Stimulated activated CD4-positive, alpha-beta T cell treated with anti-CD3 and anti-CD28 coated beads, Interleukin-12 subunit alpha, Interleukin-12 subunit beta, amount 100 ng/mL, for 4 hours (primary cell): ENCODE measurements around the gene TLE4.
"Not testable (repeated sequence)": the region's sequence is repeated elsewhere in the genome, so short reads cannot be mapped to it uniquely, and the experiment has no call there.

Experiments
- DNase-seq: peaks from one replicate; pipeline ENCODE4 v3.0.0-alpha.2; 2020

The TLE4 gene

DNA sequence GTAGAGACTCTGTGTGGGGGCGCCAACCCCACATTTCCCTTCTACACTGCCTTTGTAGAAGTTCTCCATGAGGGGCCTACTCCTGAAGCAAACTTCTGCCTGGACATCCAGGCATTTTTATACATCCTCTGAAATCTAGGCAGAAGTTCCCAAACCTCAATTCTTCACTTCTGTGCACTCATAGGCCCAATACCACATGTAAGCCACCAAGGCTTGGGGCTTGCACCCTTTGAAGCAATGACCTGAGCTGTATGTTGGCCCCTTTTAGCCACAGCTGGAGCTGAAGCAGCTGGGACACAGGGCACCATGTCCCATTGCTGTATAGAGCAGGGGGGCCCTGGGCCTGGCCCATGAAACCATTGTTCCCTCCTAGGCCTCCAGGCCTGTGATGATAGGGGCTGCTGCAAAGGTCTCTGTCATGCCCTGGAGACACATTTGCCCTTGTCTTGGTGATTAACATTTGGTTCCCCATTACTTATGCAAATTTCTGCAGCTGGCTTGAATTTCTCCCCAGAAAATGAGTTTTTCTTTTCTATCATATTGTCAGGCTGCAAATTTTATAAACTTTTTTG lies 180.2 kb downstream of the TLE4 start:
- DNase-seq, result not testable (repeated sequence)

DNA sequence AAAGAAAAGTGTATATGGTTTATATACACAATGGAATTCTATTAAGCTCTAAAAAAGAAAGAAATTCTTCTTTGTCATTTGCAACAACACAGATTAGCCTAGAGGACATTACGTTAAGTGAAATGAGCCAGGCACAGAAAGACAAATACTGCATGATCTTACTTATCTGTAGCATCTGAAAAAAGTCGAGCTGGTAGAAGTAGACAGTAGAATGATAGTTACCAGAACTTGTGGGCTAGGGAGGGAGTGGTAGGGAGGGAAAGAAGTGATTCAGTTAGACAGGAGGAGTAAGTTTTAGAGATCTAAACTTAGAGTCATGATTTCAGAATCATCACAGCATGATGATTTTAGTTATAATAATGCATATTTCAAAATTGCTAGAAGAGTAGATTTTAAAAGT lies 184.6 kb downstream of the TLE4 start:
- DNase-seq, result no peak

- no peak for DNase-seq
These were observed 185.3 kb downstream of the TLE4 start for GRCh38 chr9:79757074-79757473.

- DNase-seq, result no peak
These were observed 186.3 kb downstream of the TLE4 start for GRCh38 chr9:79757881-79758669.

- DNase-seq, result no peak
These were observed 187.7 kb downstream of the TLE4 start for GRCh38 chr9:79759460-79759859.

DNA sequence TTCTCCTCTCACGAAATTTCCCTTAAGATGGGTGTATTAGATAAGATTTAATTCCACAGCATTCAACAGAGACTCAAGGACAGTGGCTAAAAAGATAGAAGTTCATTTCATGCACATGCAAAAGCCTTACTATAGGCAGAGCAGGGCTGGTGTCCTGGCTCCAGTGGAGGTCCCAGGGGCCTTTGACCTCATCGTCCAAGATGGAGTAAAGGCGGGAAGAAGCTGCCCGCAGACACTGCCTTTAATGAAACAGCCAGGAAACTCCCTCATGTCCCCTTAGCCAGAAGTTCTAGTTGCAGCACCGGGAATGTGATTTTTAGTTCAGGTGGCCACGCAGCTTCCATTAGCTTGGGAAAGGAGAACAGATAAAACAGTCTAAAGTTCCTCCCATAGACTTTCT lies 190.3 kb downstream of the TLE4 start:
- DNase-seq, result no peak

DNA sequence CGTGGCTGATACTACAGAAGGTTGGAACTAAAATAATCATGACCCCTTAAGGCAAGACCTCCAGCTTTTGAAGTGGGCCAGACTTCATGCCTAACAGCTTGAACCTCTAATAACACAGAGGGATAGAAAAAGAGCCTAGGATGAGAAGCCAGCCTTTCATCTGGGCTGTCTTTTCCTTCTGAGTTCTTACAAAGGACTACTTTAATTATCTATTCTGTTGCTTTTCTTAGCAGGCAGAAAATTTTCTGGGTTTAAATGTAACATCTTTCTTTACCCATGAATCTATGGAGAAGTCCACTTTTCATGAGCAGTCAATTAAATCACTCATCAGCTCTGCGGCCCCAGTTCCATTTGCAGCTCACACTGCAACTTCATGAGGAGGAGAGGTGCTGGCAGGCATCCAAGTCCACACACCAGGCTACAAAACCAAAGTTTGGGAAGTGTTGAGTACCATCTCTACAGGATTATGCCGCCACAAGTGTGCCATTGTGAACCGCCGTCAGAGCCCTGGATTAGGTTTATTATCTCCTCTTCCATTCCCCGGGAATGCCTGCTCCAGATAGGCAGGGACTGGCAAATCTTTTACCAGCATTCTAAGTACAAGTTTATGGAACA lies 192.0 kb downstream of the TLE4 start:
- DNase-seq, result no peak

DNA sequence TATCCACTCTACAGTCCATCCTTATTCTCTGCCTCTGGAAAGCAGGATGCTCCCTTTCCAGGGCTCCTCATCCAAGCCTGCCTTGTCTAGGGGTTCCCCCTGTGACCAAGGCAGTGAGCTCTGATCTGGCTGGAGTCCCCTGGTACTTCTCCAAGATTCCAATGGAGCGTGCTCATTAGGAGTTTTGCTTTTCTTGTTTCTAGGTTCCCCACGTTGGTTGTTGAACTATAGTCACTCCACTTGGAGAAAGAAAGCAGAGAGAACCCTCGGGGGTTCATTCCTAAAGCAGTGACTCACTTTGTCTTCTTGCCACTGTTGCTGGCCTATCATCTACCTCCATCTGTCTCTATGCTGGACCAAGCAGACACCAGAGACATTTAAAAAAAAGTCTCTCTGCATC lies 192.6 kb downstream of the TLE4 start:
- no peak for DNase-seq

DNA sequence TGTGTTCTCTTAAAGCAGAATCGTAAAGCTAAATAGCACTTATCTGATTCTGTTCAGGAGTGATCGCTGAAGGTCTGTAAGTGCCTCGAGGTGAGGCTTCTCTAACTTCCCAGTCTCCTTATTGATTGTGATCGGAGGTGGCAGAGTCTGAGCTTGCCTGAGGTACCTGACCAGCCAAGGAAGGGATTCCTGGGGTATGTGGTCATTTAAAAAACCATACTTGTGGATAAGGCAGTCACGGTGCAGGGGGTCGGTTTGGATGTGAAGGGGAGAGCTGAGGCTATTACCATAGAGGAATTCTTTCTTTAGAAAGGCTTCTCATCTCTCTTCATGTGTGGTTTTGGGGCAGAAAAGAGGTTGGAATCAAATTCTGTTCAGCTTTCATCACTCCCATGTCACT lies 193.7 kb downstream of the TLE4 start:
- no peak for DNase-seq

DNA sequence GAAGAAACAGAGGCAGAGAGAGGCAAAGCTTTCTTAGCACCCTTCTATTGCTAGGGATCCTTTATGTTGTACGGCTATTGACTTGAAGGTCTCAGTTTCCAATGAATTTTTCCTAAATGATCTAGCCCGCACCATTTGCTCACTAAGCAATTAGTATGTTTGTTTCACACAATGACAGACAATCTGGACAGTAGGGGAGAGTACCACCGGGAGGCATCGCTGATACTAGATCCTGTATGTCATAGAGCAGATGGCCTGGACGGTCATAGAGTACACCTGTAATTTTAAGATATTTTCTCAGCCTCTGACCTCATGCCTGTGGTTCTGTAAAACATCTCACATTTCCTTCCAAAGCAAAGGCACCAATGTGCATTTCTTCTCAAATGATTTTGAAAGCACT lies 194.3 kb downstream of the TLE4 start:
- no peak for DNase-seq

DNA sequence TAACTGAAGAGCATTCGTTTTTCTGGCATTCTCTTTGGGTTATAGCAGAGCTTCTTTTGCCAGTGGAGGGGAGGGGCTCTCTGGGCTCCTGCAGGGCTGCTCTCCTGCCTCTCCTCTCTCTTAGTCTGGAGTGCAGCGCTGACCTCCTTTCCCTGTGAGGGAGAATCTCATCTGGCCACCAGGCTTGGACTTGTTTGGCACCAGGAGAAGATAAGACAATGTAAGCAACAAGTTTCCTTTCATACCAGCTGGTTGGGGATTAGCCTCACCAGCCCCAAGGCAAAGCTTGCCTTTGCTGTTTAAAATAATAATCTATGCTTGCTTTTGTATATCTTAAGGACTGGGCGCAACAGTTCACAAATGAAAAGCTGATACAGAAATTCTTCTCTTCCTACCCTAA lies 196.4 kb downstream of the TLE4 start:
- DNase-seq, result no peak

GRCh38 chr9:79769476-79770275 lies 197.9 kb downstream of the TLE4 start:
- no peak for DNase-seq

DNA sequence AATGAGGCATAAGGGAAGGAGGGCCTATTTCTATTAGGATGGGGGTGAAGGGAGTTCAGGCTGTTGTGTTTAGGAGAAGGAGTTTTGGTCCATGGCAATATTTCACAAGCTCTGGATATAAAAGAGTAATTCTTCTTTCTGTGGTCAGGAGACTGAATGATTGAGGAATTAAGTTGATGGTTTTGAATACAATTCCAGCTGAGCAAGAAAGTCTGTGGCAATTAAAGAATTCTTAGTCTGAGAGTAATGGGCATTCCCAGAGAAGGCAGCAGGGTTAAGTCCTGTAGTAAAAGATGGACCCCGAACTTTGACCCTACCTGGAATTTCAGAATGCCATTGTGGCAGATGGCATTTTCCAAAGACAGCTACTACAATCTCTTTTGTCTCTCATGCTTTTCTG lies 202.6 kb downstream of the TLE4 start:
- DNase-seq, result no peak
